Measurements from ENCODE around the gene A4GALT.

GRCh38 chr22:42743501-42743991 lies 22.9 kb upstream of the A4GALT start:
- TF ChIP-seq ZNF891 (CRISPR knock-in tag; IDR thresholded peaks at IDR 0.05) (no peak), MEIS2 (CRISPR knock-in tag; IDR thresholded peaks at IDR 0.05) (no peak), ZNF580 (CRISPR knock-in tag; IDR thresholded peaks at IDR 0.05; ENCODE audit: borderline replicate concordance, low read depth) (no peak), HDAC2 (CRISPR knock-in tag; IDR thresholded peaks at IDR 0.05) (no peak), NFYB (CRISPR knock-in tag; IDR thresholded peaks at IDR 0.05) (no peak), FOSL1 (CRISPR knock-in tag; IDR thresholded peaks at IDR 0.05; ENCODE audit: borderline replicate concordance) (no peak), ZFY (CRISPR knock-in tag; IDR thresholded peaks at IDR 0.05) (no peak; the same call in 1 of the 2 replicates), MAX (IDR thresholded peaks at IDR 0.05) (no peak), CTCF (CRISPR knock-in tag; IDR thresholded peaks at IDR 0.05) (no peak), RNF2 (conservative IDR thresholded peaks at IDR 0.05; ENCODE audit: low read depth) (no peak)

Data from HepG2 (cell line).